ENCODE results near the gene FTO.

Gene FTO

DNA sequence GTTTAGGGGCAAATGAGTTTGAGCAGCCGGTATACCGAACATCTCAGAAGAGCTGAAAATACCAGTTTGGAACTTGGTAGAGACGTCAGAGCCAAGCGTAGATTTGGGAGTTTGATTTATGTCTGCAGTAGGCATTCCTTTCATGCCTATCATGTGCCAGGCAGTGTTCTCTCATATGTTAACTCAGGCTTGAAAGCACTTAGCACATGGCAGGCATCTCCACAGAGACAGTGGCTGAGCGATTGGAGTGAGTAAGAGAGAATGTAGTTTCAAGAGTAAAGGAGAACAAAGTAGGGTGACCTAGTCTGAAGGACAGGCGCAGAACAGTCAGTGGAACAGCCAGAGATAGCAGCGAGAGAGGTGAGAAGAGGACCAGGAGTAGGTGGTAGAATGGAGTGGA lies 207.0 kb downstream of the FTO start:
- TF ChIP-seq, protein P1, sequence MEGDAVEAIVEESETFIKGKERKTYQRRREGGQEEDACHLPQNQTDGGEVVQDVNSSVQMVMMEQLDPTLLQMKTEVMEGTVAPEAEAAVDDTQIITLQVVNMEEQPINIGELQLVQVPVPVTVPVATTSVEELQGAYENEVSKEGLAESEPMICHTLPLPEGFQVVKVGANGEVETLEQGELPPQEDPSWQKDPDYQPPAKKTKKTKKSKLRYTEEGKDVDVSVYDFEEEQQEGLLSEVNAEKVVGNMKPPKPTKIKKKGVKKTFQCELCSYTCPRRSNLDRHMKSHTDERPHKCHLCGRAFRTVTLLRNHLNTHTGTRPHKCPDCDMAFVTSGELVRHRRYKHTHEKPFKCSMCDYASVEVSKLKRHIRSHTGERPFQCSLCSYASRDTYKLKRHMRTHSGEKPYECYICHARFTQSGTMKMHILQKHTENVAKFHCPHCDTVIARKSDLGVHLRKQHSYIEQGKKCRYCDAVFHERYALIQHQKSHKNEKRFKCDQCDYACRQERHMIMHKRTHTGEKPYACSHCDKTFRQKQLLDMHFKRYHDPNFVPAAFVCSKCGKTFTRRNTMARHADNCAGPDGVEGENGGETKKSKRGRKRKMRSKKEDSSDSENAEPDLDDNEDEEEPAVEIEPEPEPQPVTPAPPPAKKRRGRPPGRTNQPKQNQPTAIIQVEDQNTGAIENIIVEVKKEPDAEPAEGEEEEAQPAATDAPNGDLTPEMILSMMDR (IDR thresholded peaks at IDR 0.05) = no peak
- H3K4me3 ChIP-seq (ENCODE audit: low read depth, low read length) = no peak overlapping the region

DNA sequence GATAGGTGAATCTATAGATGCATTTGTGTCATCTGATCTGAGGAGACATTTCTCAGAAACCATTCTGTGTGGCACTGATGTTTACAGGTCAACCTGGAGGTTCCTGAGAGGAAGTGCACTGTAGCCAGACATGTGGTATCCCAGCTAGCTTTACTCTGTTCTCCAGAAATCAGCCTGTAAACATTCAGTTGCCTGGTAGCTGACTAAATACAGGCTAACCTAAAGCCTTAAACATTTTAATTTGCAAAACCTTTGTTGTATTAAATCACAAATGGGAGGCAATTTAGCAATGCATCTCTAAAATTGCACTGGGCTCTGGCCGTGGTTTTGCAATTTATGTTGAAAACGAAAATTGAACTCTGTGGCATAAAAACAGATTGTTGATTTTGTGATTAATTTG lies 207.6 kb downstream of the FTO start:
- Histone ChIP-seq H3K27ac (no peak overlapping the region), H3K9ac (no peak overlapping the region), H3K4me3 (ENCODE audit: low read depth, low read length) (no peak overlapping the region), H3K79me2 (peaks cover 17% of the 10 kb centered on the region), H3K27me3 (ENCODE audit: control insufficient read depth, insufficient read depth, low read length) (no peaks in the 10 kb centered on the region), H3K4me2 (ENCODE audit: low read length) (no peak overlapping the region), H2AFZ (no peak overlapping the region), H3K9me3 (ENCODE audit: control insufficient read depth, low read length) (no peaks in the 10 kb centered on the region), H3K4me1 (peaks cover 11% of the 10 kb centered on the region), H3K36me3 (ENCODE audit: control insufficient read depth, insufficient read depth, low read length) (no peaks in the 10 kb centered on the region)
- TF ChIP-seq, protein P1 (IDR thresholded peaks at IDR 0.05) = no peak

More for the DNA sequence above, 207.0 kb downstream of the FTO start:
- Histone ChIP-seq H3K4me2 (ENCODE audit: low read length) (no peak overlapping the region), H3K79me2 (peaks cover 17% of the 10 kb centered on the region), H3K36me3 (ENCODE audit: control insufficient read depth, insufficient read depth, low read length) (no peaks in the 10 kb centered on the region), H3K9me3 (ENCODE audit: control insufficient read depth, low read length) (no peaks in the 10 kb centered on the region), H3K9ac (no peak overlapping the region), H2AFZ (no peak overlapping the region), H3K27me3 (ENCODE audit: control insufficient read depth, insufficient read depth, low read length) (no peaks in the 10 kb centered on the region), H3K4me1 (peaks cover 11% of the 10 kb centered on the region), H3K27ac (no peak overlapping the region)

GRCh38 chr16:53912155-53912554 lies 208.2 kb downstream of the FTO start:
- Histone ChIP-seq H3K9ac (no peak overlapping the region), H3K9me3 (ENCODE audit: control insufficient read depth, low read length) (no peaks in the 10 kb centered on the region), H3K36me3 (ENCODE audit: control insufficient read depth, insufficient read depth, low read length) (no peaks in the 10 kb centered on the region), H2AFZ (no peak overlapping the region), H3K27me3 (ENCODE audit: control insufficient read depth, insufficient read depth, low read length) (no peaks in the 10 kb centered on the region), H3K4me2 (ENCODE audit: low read length) (no peak overlapping the region), H3K4me1 (peaks cover 11% of the 10 kb centered on the region), H3K4me3 (ENCODE audit: low read depth, low read length) (no peak overlapping the region), H3K79me2 (peaks cover 17% of the 10 kb centered on the region), H3K27ac (no peak overlapping the region)
- TF ChIP-seq, protein P1 (IDR thresholded peaks at IDR 0.05) = no peak

DNA sequence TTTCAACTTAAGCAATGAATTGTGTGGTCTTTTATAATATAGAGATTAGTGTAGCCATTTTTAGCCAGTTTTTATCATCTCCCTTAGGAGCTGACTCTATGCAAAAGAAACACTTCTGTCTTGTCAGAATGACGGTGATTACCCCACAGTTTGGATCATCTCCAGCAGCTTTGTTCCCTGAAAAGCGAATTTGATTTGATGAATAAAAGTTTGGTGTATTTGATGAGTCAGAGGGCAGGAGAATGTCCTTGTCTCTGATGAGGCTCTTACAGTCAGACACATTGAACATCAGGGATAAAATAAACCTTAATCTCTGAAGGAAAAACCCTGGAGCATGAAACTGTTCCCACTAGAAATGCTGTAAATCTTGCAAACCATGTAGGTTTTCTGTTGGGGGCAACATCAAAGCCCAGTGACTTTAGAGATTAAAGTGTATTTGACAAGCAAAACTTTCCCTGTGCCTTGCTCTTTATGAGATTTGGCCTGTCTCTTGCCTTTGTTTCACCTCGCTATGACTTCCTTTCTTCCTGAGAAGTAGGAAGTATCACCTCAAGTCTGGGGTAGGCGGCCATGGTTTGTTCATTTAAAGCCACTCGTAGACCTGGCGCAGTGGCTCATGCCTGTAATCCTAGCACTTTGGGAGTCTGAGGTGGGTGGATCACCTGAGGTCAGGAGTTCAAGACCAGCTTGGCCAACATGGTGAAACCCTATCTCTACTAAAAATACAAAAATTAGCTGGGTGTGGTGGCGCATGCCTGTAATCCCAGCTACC lies 209.3 kb downstream of the FTO start:
- Histone ChIP-seq H2AFZ (no peak overlapping the region), H3K27ac (no peak overlapping the region), H3K4me2 (ENCODE audit: low read length) (no peak overlapping the region), H3K36me3 (ENCODE audit: control insufficient read depth, insufficient read depth, low read length) (no peaks in the 10 kb centered on the region), H3K79me2 (peaks cover 17% of the 10 kb centered on the region), H3K27me3 (ENCODE audit: control insufficient read depth, insufficient read depth, low read length) (no peaks in the 10 kb centered on the region), H3K4me1 (peaks cover 9% of the 10 kb centered on the region), H3K9ac (no peak overlapping the region), H3K4me3 (ENCODE audit: low read depth, low read length) (no peak overlapping the region), H3K9me3 (ENCODE audit: control insufficient read depth, low read length) (no peaks in the 10 kb centered on the region)
- TF ChIP-seq, protein P1 (IDR thresholded peaks at IDR 0.05) = no peak

DNA sequence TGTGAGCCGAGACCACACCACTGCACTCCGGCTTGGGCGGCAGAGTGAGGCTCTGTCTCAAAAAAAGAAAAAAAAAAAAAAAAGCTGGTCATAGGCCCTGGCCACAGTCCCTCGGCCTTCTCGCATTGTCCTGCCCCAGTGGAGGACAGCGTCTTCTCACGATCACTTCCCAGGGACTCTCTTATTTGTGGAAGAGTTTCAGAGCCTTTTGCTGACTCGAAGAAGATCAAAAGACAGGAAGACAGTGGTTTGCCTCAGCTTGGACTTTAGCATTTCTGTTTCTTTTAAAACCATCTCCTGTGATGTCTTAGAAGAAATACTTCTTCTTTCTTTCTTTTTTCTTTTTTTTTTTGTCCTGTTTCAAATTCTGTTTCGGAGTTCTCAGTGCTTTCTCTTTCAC lies 210.0 kb downstream of the FTO start:
- Histone ChIP-seq H3K79me2 (peaks cover 17% of the 10 kb centered on the region), H3K9ac (no peak overlapping the region), H2AFZ (no peak overlapping the region), H3K4me1 (peaks cover 3% of the 10 kb centered on the region), H3K27me3 (ENCODE audit: control insufficient read depth, insufficient read depth, low read length) (no peaks in the 10 kb centered on the region), H3K36me3 (ENCODE audit: control insufficient read depth, insufficient read depth, low read length) (no peaks in the 10 kb centered on the region), H3K27ac (no peak overlapping the region), H3K4me2 (ENCODE audit: low read length) (no peak overlapping the region), H3K4me3 (ENCODE audit: low read depth, low read length) (no peak overlapping the region), H3K9me3 (ENCODE audit: control insufficient read depth, low read length) (no peaks in the 10 kb centered on the region)
- TF ChIP-seq, protein P1 (IDR thresholded peaks at IDR 0.05) = no peak

Measured in parathyroid adenoma (tissue), 2 donors.